Measurements from ENCODE around the gene LHX8.

DNA sequence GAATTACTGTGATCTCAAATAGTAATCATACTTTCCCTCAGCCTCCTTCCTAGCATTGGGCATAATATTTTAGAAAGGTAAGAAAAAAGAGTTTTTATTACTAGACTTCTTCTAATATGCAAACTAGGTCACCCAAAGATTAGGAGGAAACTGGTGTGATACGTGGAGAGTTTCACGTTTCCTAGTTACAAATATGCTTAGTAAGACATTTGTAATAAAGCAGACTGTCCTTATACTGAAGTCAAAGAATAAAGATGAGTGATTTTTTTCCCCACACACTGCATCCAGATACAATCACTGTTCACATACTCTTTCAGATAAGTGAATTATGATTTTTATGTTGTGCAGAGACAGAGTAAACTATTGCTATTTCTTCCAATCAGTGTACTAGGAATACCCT, 17.9 kb downstream of the LHX8 start:
- no peak for TF ChIP-seq CTCF (IDR thresholded peaks at IDR 0.05 in 2 of 3, conservative IDR thresholded peaks at IDR 0.05 in 1 of 3; ENCODE audit: control insufficient read depth in 2 of 3, extremely low read depth in 1 of 3, insufficient read depth in 1 of 3, low read depth in 3 of 3, low read length in 3 of 3)
- no peak for TF ChIP-seq POLR2A (IDR thresholded peaks at IDR 0.05; ENCODE audit: low read depth, low read length)
- TF ChIP-seq ATF2 (IDR thresholded peaks at IDR 0.05; ENCODE audit: low read length): no peak
